NK-92 treated with Interleukin-12 subunit alpha and Interleukin-12 subunit beta, amount 100 ng/mL, for 24 hours (cell line): ENCODE measurements around the gene EGR1.
"Not testable (repeated sequence)": the region's sequence is repeated elsewhere in the genome, so short reads cannot be mapped to it uniquely, and the experiment has no call there.

Experiments
- DNase-seq: peaks from one replicate; lab custom pipeline; 2025; lab: John Stamatoyannopoulos, UW

Gene EGR1

DNA sequence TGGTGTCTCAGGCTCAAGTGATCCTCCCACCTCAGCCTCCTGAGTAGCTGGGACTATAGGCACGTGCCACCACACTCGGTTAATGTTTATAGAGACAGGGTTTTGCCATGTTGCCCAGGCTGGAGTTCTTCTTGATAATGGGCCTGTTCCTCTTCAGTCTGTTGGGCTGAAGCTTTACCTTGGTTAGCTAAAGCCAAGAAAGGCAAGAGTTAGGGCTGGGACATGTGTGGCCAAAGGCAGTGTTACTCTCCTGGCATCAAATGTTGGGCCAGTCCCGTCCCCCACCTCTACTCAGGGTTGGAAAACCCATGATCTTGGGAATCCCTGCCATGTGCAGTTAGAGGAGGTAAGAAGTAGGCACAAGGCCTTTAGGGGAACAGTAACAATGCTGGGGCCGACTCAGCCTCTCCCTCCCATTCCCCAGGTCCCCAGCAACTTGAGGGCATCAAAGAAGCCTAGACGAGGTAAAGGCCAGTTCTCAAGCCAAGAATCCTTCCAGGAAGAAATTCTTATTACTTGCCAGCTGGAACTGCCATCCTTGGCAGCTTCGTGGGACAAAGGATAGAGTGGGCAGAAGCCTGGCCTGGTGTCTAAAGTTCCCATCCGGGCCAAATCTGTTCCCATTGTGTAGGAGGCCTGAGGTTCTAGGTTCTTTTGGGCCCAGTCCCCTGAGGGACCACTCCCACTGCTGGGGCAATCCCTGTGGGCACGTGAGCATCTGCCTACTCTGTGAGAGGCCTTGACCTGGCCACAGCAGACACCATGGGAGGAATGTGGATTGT is 4.5 kb downstream of the EGR1 start:
- DNase-seq: no peak

DNA sequence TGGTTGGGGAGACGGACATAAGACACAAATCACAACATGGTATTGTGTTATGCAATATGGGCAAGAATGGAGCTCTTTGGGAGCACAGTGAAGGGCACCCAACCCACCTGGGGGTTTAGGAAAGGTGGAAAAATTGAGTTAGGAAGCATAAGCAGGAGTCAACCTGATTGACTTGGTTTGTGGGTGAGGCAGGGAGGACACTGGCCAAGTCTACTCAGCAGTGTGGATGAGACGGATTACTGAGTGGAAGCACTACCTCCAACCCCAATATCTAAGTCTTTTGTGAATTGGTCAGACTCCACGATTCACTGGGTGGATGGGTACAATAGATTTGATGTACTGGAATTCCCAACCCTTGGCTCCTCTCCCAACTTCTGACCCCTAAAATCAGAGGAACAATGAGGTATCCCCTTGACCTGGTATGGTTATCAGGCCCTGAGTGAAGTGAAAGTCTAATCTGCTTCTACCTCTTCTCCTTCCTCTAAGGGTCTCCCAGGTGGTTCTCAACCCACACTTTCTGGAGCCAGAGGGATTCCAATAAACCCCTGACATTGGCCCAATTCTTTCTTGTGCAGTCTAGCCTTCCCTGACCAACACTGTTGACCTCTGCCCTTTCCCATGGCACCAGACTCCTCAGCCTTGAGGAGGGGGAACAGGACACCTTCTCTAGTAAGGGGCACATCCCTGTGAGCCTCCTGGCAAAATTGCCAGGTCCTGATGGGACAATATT is 5.2 kb downstream of the EGR1 start:
- no peak for DNase-seq

- no peak for DNase-seq
Measured at GRCh38 chr5:138471052-138471361, 5.7 kb downstream of the EGR1 start.

DNA sequence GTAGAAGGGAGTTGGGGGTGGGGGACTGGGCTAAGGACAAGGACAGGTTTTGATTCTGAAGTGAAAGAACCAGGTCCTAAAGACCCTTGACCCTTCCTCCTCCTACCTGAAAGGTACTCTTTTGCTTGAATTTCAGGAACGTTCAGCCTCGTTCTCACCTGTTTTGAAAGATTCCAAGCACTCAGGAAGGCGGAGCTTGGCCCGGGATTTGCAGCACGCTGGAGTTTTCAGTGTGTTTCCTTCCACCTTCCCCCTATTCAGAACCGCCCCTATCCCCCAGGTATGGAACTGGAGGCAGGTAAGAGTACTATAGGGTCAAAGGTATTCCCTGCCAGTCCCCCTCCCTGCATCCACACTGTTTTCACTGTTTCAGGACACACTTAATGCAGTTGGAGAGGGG is 7.1 kb downstream of the EGR1 start:
- DNase-seq: no peak

DNA sequence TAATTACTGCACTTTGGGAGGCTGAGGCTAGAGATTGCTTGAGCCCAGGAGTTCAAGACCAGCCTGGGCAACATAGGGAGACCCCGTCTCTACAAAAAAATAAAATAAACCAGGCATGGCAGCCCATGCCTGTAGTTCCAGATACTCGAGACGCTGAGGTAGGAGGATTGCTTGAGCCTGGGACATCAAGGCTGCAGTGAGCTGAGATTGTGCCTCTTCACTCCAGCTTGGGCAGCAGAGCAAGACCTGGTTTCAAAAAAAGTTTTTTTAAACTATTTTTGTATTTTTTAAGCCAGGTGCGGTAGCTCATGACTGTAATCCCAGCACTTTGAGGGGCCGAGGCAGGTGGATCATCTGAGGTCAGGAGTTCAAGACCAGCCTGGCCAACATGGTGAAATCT is 7.9 kb downstream of the EGR1 start:
- DNase-seq: not testable (repeated sequence)

GRCh38 chr5:138476918-138477317 is 11.6 kb downstream of the EGR1 start:
- DNase-seq: no peak

DNA sequence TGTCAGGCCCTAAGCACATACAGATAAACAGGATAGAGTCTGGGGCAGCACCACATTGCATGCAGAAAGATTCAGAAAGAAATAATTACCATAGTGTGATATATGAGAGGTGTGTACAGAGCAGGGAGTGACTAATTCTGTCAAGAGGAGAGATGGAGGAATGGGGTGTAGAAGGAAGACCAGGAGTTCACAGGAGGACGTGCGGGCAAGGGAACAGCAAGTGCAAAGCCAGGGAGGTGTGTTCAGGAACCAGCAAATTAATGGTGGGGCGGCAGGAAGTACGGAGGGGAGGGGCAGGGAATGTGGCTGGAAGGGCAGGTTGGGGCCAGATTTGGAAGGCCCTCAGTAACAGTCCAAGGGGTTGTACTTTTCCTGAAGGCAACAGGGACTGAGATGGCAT is 17.4 kb downstream of the EGR1 start:
- DNase-seq: no peak

GRCh38 chr5:138488481-138488945 is 23.2 kb downstream of the EGR1 start:
- DNase-seq: no peak

DNA sequence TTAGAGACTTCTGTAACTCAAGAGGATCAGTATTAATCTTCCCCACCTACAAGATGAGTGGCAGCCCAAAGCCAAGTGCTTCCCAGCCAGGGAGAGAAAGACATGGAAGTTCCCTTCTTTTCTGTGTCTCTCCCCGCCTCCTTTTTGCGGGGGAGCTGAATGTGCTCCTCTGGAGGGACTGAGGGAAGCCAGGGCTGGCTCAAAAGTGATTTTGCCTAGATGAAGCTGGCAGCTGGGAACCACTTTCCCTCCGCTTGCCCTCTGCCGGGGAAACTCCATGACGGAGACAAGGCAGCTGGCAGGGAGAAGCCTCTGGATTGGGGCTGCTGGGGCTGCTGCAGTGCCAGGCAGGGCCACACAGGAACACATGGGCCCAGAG is 24.4 kb downstream of the EGR1 start:
- no peak for DNase-seq

- no peak for DNase-seq
Measured at GRCh38 chr5:138490648-138491283, 25.5 kb downstream of the EGR1 start.

- DNase-seq: no peak
Measured at GRCh38 chr5:138491284-138491648, 26.0 kb downstream of the EGR1 start.

DNA sequence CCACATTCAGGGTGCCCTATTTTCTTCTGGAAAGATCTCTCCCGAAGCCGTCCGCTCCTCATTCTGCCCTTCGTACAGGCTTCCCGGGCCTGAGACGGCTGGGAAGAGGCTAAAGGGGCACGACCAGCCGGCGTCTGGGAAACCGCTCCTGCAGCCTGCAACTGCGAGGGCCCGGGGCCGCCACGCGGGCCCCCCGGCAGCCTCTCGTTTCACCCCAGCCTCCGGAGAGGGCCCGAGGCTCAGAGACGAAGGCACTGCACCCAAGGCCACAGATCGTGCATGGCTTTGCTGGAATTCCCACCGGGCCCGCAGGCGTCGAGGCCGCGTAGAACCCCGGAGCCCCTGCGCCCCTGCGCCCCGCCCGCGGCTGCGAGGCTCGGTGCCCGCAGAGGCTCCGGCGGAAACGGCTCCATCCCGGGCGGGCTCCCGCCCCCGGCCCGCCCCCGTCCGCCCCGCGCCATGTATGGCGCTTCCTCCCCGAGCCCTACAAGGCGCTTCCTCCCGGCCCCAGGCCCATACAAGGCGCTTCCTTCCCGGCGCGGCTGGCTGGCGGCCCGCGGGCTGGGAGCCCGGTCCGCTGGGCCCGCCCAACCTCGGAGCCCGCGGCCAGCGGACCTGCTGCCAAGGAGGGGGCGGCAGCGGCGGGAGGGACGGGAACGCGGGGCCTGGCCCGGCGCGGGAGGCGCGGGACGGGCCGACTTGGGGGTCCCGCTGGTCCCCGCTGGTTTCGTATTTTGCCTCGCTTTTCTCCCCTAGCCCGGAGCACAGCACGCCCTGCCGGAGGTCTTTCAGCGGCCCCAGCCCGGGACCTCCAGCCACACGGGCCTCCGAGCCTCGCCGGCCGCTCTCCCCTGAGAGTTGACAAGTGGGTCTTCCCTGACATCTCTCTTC is 26.6 kb downstream of the EGR1 start:
- no peak for DNase-seq

- DNase-seq: no peak
Measured at GRCh38 chr5:138492560-138493045, 27.3 kb downstream of the EGR1 start.

DNA sequence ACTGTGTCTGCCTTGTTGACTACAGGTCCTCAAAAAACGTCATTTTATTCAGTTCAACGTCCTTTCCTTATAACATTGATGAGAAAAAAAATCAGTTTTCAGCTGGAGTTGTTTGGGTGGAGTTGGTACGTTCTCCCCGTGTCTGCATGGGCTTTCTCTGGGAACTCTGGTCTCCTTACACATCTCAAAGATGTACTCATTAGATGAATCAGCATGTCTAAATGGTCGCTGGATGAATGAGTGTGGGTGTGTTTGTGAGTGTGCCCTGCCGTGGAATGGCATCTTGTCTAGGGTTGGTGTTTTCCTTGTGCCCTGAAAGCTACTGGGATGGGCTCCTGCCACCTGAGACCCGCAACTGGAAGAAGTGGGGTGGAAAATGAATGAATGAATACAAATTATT is 30.1 kb downstream of the EGR1 start:
- no peak for DNase-seq

DNA sequence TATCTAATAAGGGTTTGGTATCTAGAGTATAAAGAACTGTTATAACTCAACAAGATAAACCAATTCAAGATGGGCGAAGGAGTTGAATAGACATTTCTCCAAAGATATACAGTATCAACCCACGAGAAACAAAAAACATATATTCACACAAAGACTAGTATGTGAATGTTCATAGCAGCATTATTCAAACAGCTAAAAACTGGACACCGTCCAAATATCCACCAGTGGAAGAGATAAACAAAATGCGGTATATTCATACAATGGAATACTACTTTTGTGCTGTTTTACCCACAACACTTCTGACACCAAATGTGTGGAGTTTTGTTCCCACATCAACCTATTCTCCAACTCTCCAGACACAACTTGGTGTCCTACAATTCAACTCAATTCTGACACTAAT is 33.1 kb downstream of the EGR1 start:
- DNase-seq: no peak

- no peak for DNase-seq
Measured at GRCh38 chr5:138502121-138502520, 36.8 kb downstream of the EGR1 start.

GRCh38 chr5:138502521-138502920 is 37.2 kb downstream of the EGR1 start:
- DNase-seq: no peak

DNA sequence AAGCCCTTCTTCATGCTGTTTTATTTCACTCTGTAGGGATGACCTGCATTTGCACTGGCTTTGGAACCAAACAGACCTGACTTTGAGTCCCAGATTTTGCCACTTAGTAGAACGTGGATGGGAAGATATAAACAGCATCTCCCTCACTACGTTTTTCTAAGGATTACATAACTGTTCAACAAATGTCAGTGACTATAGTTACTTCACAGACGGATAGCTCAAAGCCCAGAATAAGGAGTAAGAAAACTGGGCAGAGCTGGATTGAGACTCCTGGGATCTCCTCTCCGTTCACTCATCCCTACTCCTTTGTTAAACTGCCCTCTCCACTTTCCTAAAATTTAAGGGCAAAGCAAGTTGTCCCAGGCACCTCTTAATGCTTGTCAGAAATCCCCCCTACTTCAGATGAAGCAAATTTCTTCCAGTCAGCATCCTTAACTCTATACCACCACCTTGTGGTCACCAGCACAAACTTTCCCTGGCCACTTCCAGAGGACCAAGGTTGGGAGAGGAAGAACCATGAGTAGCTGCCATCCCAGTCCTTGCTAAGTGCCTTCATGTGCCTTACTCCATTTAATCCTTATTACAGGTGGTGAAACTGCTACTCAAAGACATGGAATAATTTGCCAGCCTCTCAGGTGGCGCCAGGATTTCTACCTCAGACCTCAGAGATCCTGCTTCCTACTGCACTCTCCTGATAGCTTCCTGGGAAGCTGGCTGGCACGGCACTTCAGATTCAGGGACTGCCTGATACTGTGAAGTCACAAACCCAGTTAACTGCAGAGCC is 38.4 kb downstream of the EGR1 start:
- no peak for DNase-seq

DNA sequence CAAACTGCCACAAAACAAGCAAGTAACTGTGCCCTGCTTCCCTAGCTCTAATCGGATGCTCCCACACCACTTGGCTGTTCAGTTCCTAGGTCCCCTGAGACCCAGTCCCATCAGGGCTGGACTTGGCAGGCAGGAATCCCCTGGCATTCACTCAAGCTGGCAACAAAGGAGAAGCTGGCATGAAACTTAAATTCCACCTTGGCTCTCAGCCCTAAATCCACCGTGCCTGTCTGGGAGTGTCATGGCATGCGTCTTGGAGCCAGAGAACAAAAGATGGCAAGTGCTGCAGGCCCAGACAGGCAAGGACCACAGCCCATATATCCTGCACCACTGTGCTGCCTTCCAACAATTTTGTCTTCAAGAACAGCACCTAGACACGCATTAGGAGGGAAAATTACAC is 39.5 kb downstream of the EGR1 start:
- no peak for DNase-seq

GRCh38 chr5:138506370-138507306 is 41.4 kb downstream of the EGR1 start:
- DNase-seq: no peak
